Uterus (tissue), 4 donors: ENCODE results near the gene PITRM1. TPM values are rescaled to one million over a fixed set of nuclear protein-coding genes. Genes with fewer than 3 reads are reported as not detected.

Source experiments
- DNase-seq, 2 donors: peaks; one replicate each; pipeline ENCODE4 v3.0.0-alpha.2; 2019 to 2020
- H3K27ac ChIP-seq, 2 donors: fragments of 200-600 bp; sonication (generic); 1 replicate in 1 of 2; 2 replicates in 1 of 2; pipeline ENCODE4 v1.5.1; 2016 to 2018
- H3K27me3 ChIP-seq, 2 donors: fragments of 200-600 bp; sonication (generic); one replicate each; pipeline ENCODE4 v1.5.1; 2018 to 2019; ENCODE audit warnings: control low read depth in 1 of 2
- H3K36me3 ChIP-seq, 2 donors: fragments of 200-600 bp; sonication (generic); one replicate each; pipeline ENCODE4 v1.5.1; 2019; ENCODE audit warnings: control low read depth in 1 of 2
- H3K4me1 ChIP-seq, 2 donors: fragments of 200-600 bp; sonication (generic); one replicate each; pipeline ENCODE4 v1.5.1; 2018 to 2019; ENCODE audit warnings: control low read depth in 1 of 2
- H3K4me3 ChIP-seq, 2 donors: fragments of 200-600 bp; sonication (generic); 1 replicate in 1 of 2; 2 replicates in 1 of 2; pipeline ENCODE4 v1.5.1; 2018 to 2019; ENCODE audit warnings: mild to moderate bottlenecking in 1 of 2
- H3K9me3 ChIP-seq, 2 donors: fragments of 200-600 bp; sonication (generic); one replicate each; pipeline ENCODE4 v1.5.1; 2019; ENCODE audit warnings: control low read depth in 1 of 2
- CTCF ChIP-seq, 4 experiments: fragments of 200-600 bp in 2 of 4; fragments of 450-650 bp in 2 of 4; sonication (generic) in 2 of 4; IDR thresholded peaks; one replicate each; pipeline ENCODE4 v1.5.1; 2016 to 2019; ENCODE audit warnings: antibody characterized with exemption in 4 of 4, mild to moderate bottlenecking in 2 of 4, moderate library complexity in 1 of 4
- POLR2A ChIP-seq, 2 donors: fragments of 450-650 bp; IDR thresholded peaks; one replicate each; pipeline ENCODE4 v1.6.1; 2016; ENCODE audit warnings: antibody characterized with exemption in 2 of 2, mild to moderate bottlenecking in 1 of 2, moderate library complexity in 1 of 2
- intact Hi-C: fragments of 100-400 bp; cut with DNase I; formaldehyde crosslinking; loops from one replicate; pipeline ENCODE4 v1.15.1; 2023; ENCODE audit warnings: low total_unique reads
- total RNA-seq, 4 donors: library from RNA; depleted of rRNA in 3 of 4; stranded (reverse); fragments of >200 nt in 3 of 4; gene quantifications; one replicate each; pipeline versions ENCODE4 v1.1.0 to v1.2.4, GENCODE V29; 2014 to 2023
- donor health status: DM: yes; HTN: yes; CAD: no.

The PITRM1 gene
- total RNA-seq, 4 donors from 2014 or later: 37.4 to 100.0 (median 51.4) TPM

- no peaks in the 10 kb centered on the region for H3K36me3 ChIP-seq
- no peaks in the 10 kb centered on the region for H3K4me1 ChIP-seq
- intact Hi-C loops: no loop called here
- TF ChIP-seq CTCF (IDR thresholded peaks at IDR 0.05): no peak
- H3K9me3 ChIP-seq: no peaks in the 10 kb centered on the region
- no peak overlapping the region for H3K27ac ChIP-seq
- no peak overlapping the region for H3K4me3 ChIP-seq
- no peaks in the 10 kb centered on the region for H3K27me3 ChIP-seq
- DNase-seq: no peak
Measured at GRCh38 chr10:3109633-3110032, 62.9 kb downstream of the PITRM1 start.

GRCh38 chr10:3109196-3109595, 63.4 kb downstream of the PITRM1 start:
- no peaks in the 10 kb centered on the region for H3K27me3 ChIP-seq
- intact Hi-C loops: no loop called here
- H3K4me1 ChIP-seq: no peaks in the 10 kb centered on the region
- no peak for DNase-seq
- H3K9me3 ChIP-seq: no peaks in the 10 kb centered on the region
- no peak overlapping the region for H3K27ac ChIP-seq
- H3K36me3 ChIP-seq: no peaks in the 10 kb centered on the region
- no peak for TF ChIP-seq CTCF (IDR thresholded peaks at IDR 0.05)
- H3K4me3 ChIP-seq: no peak overlapping the region

GRCh38 chr10:3108575-3109105, 63.9 kb downstream of the PITRM1 start:
- no peaks in the 10 kb centered on the region for H3K27me3 ChIP-seq
- intact Hi-C loops: no loop called here

GRCh38 chr10:3108033-3108432, 64.5 kb downstream of the PITRM1 start:
- Histone ChIP-seq H3K27me3 (no peaks in the 10 kb centered on the region), H3K27ac (peak overlapping the region; percentile 21 to 37), H3K9me3 (no peaks in the 10 kb centered on the region), H3K4me3 (no peak overlapping the region), H3K4me1 (no peaks in the 10 kb centered on the region), H3K36me3 (no peaks in the 10 kb centered on the region)
- TF ChIP-seq CTCF (IDR thresholded peaks at IDR 0.05) (no peak), POLR2A (IDR thresholded peaks at IDR 0.05) (no peak)
- intact Hi-C loops: no loop called here
- no peak for DNase-seq

More at GRCh38 chr10:3108575-3109105, 63.9 kb downstream of the PITRM1 start:
- Histone ChIP-seq H3K9me3 (no peaks in the 10 kb centered on the region), H3K36me3 (no peaks in the 10 kb centered on the region), H3K4me3 (no peak overlapping the region), H3K4me1 (no peaks in the 10 kb centered on the region), H3K27ac (no peak overlapping the region)
- no peak for TF ChIP-seq POLR2A (IDR thresholded peaks at IDR 0.05)
- no peak for TF ChIP-seq CTCF (IDR thresholded peaks at IDR 0.05)
- DNase-seq: no peak

GRCh38 chr10:3107426-3107961, 65.1 kb downstream of the PITRM1 start:
- no peak overlapping the region for H3K4me3 ChIP-seq
- TF ChIP-seq CTCF (IDR thresholded peaks at IDR 0.05): no peak
- no peak for TF ChIP-seq POLR2A (IDR thresholded peaks at IDR 0.05)
- no peaks in the 10 kb centered on the region for H3K4me1 ChIP-seq
- DNase-seq: peak; percentile 57 to 75
- peak overlapping the region; percentile 21 to 37 for H3K27ac ChIP-seq
- H3K9me3 ChIP-seq: no peaks in the 10 kb centered on the region
- no peaks in the 10 kb centered on the region for H3K36me3 ChIP-seq
- intact Hi-C loops: no loop called here
- no peaks in the 10 kb centered on the region for H3K27me3 ChIP-seq
